Neural cell (in vitro differentiated cells): ENCODE measurements around the gene GTF2E1. TPM values are rescaled to one million over a fixed set of nuclear protein-coding genes. Genes with fewer than 3 reads are reported as not detected.
"Not testable (repeated sequence)": the region's sequence is repeated elsewhere in the genome, so short reads cannot be mapped to it uniquely, and the experiment has no call there.

Experiments used
- H2AFZ ChIP-seq: fragments of 200-600, 300-800 bp; sonication (generic), shearing (Covaris generic); 2 replicates; pipeline ENCODE4 v1.6.0; 2014; ENCODE audit warnings: low read depth, mild to moderate bottlenecking, antibody characterized with exemption, low read length, moderate library complexity
- H3F3A ChIP-seq: fragments of 200-600 bp; shearing (Covaris generic); 2 replicates; pipeline ENCODE4 v1.6.1; 2016; ENCODE audit warnings: mild to moderate bottlenecking, moderate library complexity, mixed read lengths, antibody characterized with exemption, low read length; ENCODE audit not compliant: insufficient read depth, poor library complexity, severe bottlenecking
- H3K27ac ChIP-seq: fragments of 200-600, 300-800 bp; sonication (generic), shearing (Covaris generic); 2 replicates; pipeline ENCODE4 v1.5.1; 2014; ENCODE audit warnings: mild to moderate bottlenecking, low read length, moderate library complexity
- H3K27me3 ChIP-seq: fragments of 300-800, 200-600 bp; sonication (generic), shearing (Covaris generic); 2 replicates; pipeline ENCODE4 v1.6.0; 2014; ENCODE audit warnings: mild to moderate bottlenecking, low read depth, low read length, moderate library complexity; ENCODE audit not compliant: insufficient read depth
- H3K36me3 ChIP-seq: fragments of 300-800, 200-600 bp; sonication (generic), shearing (Covaris generic); 2 replicates; pipeline ENCODE4 v1.5.1; 2014; ENCODE audit warnings: mild to moderate bottlenecking, antibody characterized with exemption, low read length, moderate library complexity; ENCODE audit not compliant: insufficient read depth
- H3K4me2 ChIP-seq: fragments of 300-800, 200-600 bp; sonication (generic), shearing (Covaris generic); 2 replicates; pipeline ENCODE4 v1.6.0; 2014; ENCODE audit warnings: mild to moderate bottlenecking, low read length
- H3K4me3 ChIP-seq: fragments of 300-800, 200-600 bp; sonication (generic), shearing (Covaris generic); 2 replicates; pipeline ENCODE4 v1.5.1; 2014; ENCODE audit warnings: mild to moderate bottlenecking, low read length, moderate library complexity
- H3K79me2 ChIP-seq: fragments of 200-600 bp; shearing (Covaris generic); replicated peaks from 2 replicates; pipeline ENCODE4 v1.6.0; 2014; ENCODE audit warnings: mild to moderate bottlenecking, low read length, moderate library complexity; ENCODE audit not compliant: insufficient read depth
- H3K9ac ChIP-seq: fragments of 300-800, 200-600 bp; sonication (generic), shearing (Covaris generic); 2 replicates; pipeline ENCODE4 v1.6.1; 2016; ENCODE audit warnings: mild to moderate bottlenecking, low read length, mixed read lengths
- H3K9me2 ChIP-seq: fragments of 200-600 bp; shearing (Covaris generic); 2 replicates; pipeline ENCODE4 v1.6.1; 2016; ENCODE audit warnings: mild to moderate bottlenecking, low read length, mixed read lengths; ENCODE audit not compliant: insufficient read depth
- H3K9me3 ChIP-seq: fragments of 200-600, 300-800 bp; sonication (generic), shearing (Covaris generic); 2 replicates; pipeline ENCODE4 v1.6.1; 2016; ENCODE audit warnings: mild to moderate bottlenecking, mixed run types, low read length, moderate library complexity, mixed read lengths
- H4K20me1 ChIP-seq: fragments of 200-600 bp; shearing (Covaris generic); 2 replicates; pipeline ENCODE4 v1.6.1; 2016; ENCODE audit warnings: mild to moderate bottlenecking, mixed run types; ENCODE audit not compliant: insufficient read depth
- CTCF ChIP-seq: fragments of 450-650 bp; IDR thresholded peaks from 2 replicates; pipeline ENCODE4 v1.5.1; 2014; ENCODE audit warnings: antibody characterized with exemption, mild to moderate bottlenecking, moderate library complexity; ENCODE audit not compliant: poor library complexity, severe bottlenecking
- EP300 ChIP-seq: fragments of 450-650 bp; conservative IDR thresholded peaks from 2 replicates; pipeline ENCODE4 v1.6.1; 2014; ENCODE audit warnings: antibody characterized with exemption, mild to moderate bottlenecking, moderate library complexity; ENCODE audit not compliant: poor library complexity, severe bottlenecking
- EZH2 ChIP-seq: fragments of 200-600, 300-800 bp; shearing (Covaris generic), sonication (generic); IDR thresholded peaks from 2 replicates; pipeline ENCODE4 v1.6.1; 2014; ENCODE audit warnings: antibody characterized with exemption, low read length, borderline replicate concordance, mild to moderate bottlenecking; ENCODE audit not compliant: insufficient read depth, poor library complexity, severe bottlenecking
- MXI1 ChIP-seq: fragments of 450-650 bp; conservative IDR thresholded peaks from 2 replicates; pipeline ENCODE4 v1.6.1; 2014; ENCODE audit warnings: antibody characterized with exemption, mild to moderate bottlenecking; ENCODE audit not compliant: poor library complexity, severe bottlenecking
- POLR2AphosphoS5 ChIP-seq: IDR thresholded peaks from 2 replicates; pipeline ENCODE4 v1.6.1; 2012
- RAD21 ChIP-seq: fragments of 450-650 bp; conservative IDR thresholded peaks from 2 replicates; pipeline ENCODE4 v1.6.1; 2014; ENCODE audit warnings: antibody characterized with exemption, mild to moderate bottlenecking, moderate library complexity
- REST ChIP-seq: IDR thresholded peaks from 2 replicates; pipeline ENCODE4 v1.6.1; 2012; ENCODE audit warnings: borderline replicate concordance
- SMC3 ChIP-seq: fragments of 450-650 bp; conservative IDR thresholded peaks from 2 replicates; pipeline ENCODE4 v1.6.1; 2014; ENCODE audit warnings: antibody characterized with exemption, mild to moderate bottlenecking, moderate library complexity; ENCODE audit not compliant: poor library complexity
- TAF1 ChIP-seq: IDR thresholded peaks from 2 replicates; pipeline ENCODE4 v1.6.1; 2012; ENCODE audit warnings: low read depth
- polyA plus RNA-seq: library from polyadenylated mRNA; depleted of rRNA; stranded (reverse); fragments of >200 nt; gene quantifications from 2 replicates; pipeline ENCODE4 v1.2.3, GENCODE V29; 2014

Gene GTF2E1
- polyA plus RNA-seq, 1 donor from 2014 or later: 25.1 TPM

GRCh38 chr3:120710369-120710768 is 32.2 kb upstream of the GTF2E1 start:
- no peaks in the 10 kb centered on the region for H3F3A ChIP-seq
- TF ChIP-seq EP300 (no peak), REST (no peak), MXI1 (no peak), EZH2 (no peak), RAD21 (no peak), TAF1 (no peak), POLR2AphosphoS5 (no peak), SMC3 (no peak), CTCF (no peak)
- H3K9me2 ChIP-seq: no peaks in the 10 kb centered on the region
- H2AFZ ChIP-seq: no peak overlapping the region
- H3K4me2 ChIP-seq: no peak overlapping the region
- H3K4me3 ChIP-seq: no peak overlapping the region
- no peaks in the 10 kb centered on the region for H4K20me1 ChIP-seq
- H3K9ac ChIP-seq: no peak overlapping the region
- no peak overlapping the region for H3K27ac ChIP-seq
- H3K36me3 ChIP-seq: no peaks in the 10 kb centered on the region
- no peaks in the 10 kb centered on the region for H3K79me2 ChIP-seq
- no peaks in the 10 kb centered on the region for H3K9me3 ChIP-seq
- no peaks in the 10 kb centered on the region for H3K27me3 ChIP-seq

GRCh38 chr3:120713262-120713661 is 29.3 kb upstream of the GTF2E1 start:
- TF ChIP-seq TAF1: no peak
- TF ChIP-seq CTCF: no peak
- TF ChIP-seq POLR2AphosphoS5: no peak
- TF ChIP-seq EP300: no peak
- TF ChIP-seq REST: no peak
- TF ChIP-seq RAD21: no peak
- TF ChIP-seq EZH2: no peak
- no peak for TF ChIP-seq SMC3
- TF ChIP-seq MXI1: no peak
- H3K79me2 ChIP-seq: no peaks in the 10 kb centered on the region

GRCh38 chr3:120719167-120719834 is 23.2 kb upstream of the GTF2E1 start:
- not testable (repeated sequence) for H3K27me3 ChIP-seq, H3K4me2 ChIP-seq, H3K9me2 ChIP-seq, H4K20me1 ChIP-seq, H3K9ac ChIP-seq, H3K9me3 ChIP-seq, H2AFZ ChIP-seq, H3K36me3 ChIP-seq, H3K27ac ChIP-seq, H3F3A ChIP-seq, H3K4me3 ChIP-seq, H3K79me2 ChIP-seq

More at GRCh38 chr3:120713262-120713661, 29.3 kb upstream of the GTF2E1 start:
- no peak overlapping the region for H3K4me3 ChIP-seq
- no peaks in the 10 kb centered on the region for H3K36me3 ChIP-seq
- H3K9ac ChIP-seq: no peak overlapping the region
- H2AFZ ChIP-seq: no peak overlapping the region
- no peak overlapping the region for H3K27ac ChIP-seq
- no peaks in the 10 kb centered on the region for H3K9me3 ChIP-seq
- no peak overlapping the region for H3K4me2 ChIP-seq
- H3F3A ChIP-seq: no peaks in the 10 kb centered on the region
- H3K27me3 ChIP-seq: no peaks in the 10 kb centered on the region
- H4K20me1 ChIP-seq: no peaks in the 10 kb centered on the region
- H3K9me2 ChIP-seq: no peaks in the 10 kb centered on the region
